Stimulated activated CD4-positive, alpha-beta T cell treated with anti-CD3 and anti-CD28 coated beads, Interleukin-1b, Interleukin-23, amount 100 ng/mL, for 24 hours (primary cell): Measurements from ENCODE around the gene REEP1.
"Not testable (repeated sequence)": the region's sequence is repeated elsewhere in the genome, so short reads cannot be mapped to it uniquely, and the experiment has no call there.

Source experiments
- DNase-seq, 4 experiments: peaks; one replicate each; pipeline ENCODE4 v3.0.0-alpha.2; 2020; ENCODE audit warnings: low read depth in 4 of 4, low spot score in 1 of 4

REEP1 gene

DNA sequence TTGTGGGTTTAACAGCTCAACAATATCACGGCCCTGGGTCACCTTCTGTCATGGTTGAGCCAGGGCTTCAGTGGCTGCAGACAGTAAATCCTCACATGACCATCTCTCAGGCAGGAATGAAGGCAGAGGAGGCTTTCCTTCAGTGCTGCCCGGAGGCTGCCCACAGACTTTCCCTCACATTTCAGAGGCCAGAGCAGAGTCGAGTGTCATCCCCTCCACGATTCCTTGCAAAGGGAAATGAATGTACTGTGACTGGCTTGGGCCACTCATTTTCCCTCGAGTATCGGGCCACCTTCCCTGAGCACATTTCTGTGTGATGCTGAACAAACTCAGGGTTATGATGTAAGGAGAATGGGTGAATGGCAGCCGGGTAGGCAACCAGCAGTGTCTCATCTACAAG lies 10.0 kb upstream of the REEP1 start:
- no peak for DNase-seq

DNA sequence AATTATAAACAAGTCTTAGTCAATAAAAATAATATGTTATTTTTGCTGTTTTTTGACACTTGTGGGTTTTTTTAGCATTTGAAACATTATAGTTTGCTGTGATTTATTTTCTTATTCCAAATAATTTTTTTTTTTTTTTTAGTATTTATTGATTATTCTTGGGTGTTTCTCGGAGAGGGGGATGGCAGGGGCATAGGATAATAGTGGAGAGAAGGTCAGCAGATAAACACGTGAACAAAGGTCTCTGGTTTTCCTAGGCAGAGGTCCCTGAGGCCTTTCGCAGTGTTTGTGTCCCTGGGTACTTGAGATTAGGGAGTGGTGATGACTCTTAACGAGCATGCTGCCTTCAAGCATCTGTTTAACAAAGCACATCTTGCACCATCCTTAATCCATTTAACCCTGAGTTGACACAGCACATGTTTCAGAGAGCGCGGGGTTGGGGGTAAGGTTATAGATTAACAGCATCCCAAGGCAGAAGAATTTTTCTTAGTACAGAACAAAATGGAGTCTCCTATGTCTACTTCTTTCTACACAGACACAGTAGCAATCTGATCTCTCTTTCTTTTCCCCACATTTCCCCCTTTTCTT lies 8.5 kb upstream of the REEP1 start:
- not testable (repeated sequence) for DNase-seq

DNA sequence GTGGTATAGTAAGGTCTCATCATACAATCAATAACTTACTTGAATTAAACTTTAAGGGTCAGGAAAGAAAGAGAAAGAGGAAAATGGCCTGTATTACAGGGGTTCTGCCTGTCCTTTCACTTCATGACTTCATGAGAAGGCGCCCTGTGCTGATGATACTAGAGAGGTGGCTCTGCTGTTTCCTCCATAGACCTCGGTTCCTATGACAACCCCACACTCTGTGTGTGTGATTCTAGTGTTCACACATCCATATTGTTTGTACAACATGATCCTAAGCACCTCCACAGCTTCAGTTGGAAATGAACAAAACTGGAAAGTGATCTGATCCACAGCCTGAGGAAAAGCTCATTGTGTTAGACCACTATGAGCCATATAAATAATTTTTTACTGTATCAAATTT lies 7.0 kb upstream of the REEP1 start:
- no peak for DNase-seq

DNA sequence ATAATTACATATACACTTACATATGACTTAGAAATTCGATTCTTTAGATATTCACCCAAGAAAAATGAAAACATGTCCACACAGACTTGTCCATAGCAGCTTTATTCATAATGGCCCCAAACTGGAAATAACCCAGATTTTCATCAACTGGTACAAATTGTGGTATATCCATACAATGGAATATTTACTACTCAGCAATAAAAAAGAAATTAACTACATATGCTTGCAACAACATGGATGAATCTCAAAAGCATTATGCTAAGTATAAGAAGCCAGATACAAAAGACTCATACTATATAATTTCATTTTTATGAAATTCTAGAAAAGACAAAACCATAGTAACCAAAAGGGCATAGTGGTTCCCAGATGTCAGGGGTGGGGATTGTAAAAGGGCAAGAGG lies 5.1 kb upstream of the REEP1 start:
- no peak for DNase-seq

DNA sequence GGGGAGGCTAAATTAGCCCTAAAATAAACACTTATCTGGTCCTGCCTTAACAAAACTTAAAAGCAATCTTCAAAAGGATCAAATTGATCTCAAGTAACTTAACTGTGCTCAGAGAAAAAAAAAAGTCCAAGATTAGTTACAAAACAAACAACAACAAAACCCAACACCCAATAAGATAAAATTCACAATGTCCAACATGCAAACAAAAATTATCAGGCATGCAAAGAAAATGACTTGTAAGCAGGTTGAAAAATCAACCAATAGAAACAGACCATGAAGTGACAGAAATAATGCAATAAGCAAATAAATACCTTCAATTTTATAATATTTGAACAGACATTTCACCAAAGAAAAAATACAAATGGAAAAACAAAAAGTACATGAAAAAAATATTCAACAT lies 4.0 kb upstream of the REEP1 start:
- DNase-seq: no peak

DNA sequence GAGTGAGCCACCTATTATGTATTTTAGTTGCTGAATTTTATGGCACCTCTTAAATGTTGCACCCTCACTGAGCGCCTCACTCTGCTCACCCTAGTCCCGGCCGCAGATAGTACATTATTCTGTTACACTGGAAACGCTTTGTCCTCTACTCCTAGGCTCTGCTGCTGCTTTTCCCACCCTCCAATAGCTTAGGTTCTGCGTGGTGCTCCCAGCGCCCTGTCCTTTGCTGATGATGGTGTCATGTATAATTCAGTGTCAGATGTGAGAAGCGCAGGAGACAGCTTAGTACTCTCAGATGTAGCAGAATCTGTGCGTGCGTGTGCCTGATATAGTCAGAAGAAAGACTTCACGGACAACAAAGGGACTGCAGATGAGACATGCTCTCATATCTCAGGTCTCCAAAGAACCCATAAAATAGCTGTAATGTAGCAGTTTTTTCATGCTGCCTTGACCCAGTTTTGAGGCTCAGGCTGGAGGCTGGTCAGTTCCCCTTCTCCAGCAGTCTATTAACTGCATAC lies 1.4 kb upstream of the REEP1 start:
- DNase-seq: no peak

DNA sequence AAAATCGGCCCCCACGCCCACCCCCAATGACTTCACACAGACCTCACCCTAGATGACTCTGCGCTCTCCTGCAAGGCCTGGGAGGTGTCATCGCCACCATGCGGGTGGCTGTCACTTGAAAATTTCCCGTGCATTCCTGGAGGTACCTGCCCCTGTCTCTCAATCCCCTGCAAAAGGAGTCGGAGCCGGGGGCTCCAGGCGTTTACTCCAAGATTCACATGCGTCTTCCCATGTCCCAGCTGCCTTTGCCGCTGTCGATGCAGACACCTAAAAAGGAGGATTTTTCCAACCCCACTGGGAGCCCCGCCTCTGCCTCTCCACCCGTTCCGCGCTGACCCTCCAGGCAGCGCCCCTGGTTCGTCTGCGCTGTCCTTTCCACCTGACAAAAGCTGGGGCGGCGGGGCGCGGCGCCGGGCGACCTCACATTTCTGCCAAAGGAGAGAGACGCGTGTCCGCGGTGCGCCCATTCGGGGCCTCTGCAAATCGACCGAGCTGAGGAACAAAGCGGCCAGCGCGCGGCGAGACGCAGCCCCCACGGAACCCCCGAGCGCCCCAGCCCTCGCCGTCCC lies 667 bp downstream of the REEP1 start:
- no peak for DNase-seq

DNA sequence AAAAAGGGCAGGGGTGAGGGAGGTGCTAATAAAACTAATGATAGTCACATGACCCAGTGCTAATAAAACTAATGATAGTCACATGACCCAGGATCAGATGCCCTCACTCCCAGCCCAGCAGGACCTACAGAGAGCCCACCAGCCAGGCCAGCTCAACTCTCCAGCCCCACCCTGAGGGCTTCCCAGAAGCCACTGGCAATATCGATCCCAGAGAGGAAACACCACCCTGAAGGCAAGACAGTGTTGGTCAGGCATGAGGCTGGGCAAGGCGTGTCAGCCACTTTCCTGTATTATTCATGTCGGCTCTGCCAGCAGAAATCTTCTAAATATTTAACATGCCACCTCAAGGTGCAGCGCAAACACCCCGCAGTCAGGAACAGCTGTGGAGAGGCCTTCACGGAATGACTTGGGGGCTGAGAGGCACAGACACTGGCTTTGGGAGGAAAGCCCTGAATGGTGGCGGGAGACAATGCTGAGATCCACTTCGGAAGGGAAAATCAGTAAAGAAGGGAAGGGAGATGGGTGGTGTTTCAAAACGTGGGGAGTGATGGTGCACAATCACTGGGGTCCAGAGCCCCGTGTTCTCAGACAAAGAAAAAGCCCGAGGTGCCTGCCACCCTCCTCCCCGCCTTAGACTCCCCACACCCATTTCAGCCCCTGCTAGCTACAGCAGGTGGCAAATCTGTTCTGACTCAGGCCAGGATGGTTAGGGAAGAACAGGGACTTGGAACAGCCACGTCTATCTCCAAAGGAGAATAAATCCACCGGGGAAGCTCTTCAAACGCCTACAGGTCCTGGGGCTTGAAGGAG lies 1.4 kb downstream of the REEP1 start:
- no peak for DNase-seq

DNA sequence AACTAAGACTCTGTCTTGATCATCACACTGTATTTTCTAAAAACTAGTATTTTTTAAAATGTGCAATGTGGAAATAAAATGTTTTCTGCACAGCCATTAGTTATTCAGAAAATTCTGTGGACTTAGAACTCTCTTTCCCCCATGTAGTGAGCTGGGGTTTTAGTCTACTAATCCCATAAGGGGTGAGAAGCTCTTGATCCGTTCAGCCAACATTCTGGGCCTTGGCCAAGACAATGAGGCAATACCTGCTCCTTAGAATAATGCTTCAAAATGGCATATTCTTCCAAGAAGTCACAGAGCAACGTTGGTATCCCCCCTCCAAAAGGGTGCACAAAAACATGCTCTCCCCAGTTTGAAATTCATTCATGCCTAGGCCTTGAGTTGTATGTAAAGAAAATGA lies 4.0 kb downstream of the REEP1 start:
- no peak for DNase-seq

DNA sequence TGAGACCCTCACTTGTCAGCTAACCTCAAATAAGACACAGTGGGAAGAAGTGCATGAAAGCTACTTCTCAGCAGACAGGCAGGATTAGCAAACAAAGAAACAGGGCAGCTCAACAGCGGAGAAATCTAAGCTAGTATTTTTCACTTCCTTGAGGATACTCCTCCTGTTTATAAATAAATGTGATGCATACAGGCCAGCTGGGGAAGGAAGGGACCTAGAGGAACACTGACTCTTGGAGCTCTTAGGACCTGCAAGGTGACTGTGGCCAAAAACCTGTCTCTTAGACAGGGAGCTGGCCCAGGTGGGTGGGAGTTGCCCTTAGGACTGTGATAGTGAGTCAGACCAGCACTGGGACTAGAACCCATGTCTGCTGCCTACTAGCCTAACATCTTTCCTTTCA lies 4.8 kb downstream of the REEP1 start:
- no peak for DNase-seq

DNA sequence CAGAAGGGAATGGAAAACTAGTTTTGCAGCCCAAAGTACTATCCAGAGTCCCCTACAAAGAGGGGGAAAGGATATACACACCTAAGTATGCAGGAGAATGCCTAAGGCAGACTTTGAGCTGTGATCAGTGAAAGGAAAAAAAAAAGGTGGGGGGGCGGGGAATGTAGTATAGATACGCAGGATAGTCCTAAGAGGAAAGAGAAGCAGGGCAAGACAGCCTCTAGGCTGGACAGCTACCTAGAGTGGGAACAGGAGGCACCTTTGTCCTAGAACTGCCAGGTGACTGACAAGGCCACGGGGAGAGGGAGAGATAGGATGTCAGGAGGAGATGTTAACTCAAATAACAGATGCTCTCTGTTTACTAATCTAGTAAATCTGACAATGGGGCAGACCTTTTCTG lies 6.0 kb downstream of the REEP1 start:
- DNase-seq: no peak

DNA sequence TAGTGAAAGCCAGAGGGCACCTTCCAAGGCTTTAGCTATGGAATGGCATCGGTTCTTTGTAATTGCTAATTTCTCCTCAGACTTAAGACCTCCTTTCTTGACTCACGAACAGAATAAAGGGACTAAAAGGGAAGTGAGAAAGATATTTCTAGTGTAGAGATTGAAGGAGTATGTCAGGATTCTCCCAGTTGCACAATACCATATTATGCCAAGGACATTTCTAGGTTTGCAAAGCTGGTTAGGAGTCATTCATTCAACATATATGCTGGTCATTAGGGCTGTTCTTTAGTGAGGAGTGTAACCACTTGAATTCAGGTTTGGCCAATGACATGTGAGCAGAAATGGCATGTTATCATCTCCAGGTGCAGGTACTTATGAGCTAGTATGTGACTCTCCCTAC lies 7.4 kb downstream of the REEP1 start:
- DNase-seq: no peak

DNA sequence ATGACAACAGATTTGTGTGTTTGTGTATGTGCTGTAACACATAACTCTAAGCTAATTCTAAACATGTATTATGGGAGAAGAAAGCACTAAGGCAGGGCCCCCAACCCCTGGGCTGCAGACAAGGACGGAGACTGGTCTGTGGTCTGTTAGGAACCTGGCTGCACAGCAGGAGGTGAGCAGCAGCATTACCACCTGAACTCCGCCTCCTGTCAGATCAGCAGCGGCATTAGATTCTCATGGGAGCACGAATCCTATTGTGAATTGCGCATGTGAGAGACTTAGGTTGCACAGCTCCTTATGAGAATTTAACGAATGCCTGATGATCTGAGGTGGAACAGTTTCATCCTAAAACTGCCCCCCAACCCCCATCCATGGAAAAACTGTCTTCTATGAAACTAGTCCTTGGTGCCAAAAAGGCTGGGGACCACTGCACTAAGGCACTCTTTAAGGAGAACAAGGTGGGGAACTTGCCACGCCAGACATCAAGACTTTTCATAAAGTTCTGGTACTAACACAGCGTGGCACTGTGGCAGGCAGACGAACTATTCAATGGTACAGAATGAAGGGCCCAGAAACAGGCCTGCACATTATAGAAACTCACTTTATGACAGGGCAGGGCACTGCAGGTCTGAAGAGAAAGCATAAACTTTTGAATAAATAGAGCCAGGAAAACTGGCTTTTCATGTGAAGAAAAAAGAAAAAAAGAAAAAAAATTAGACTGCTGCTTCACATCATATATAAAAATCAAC lies 14.0 kb downstream of the REEP1 start:
- DNase-seq: no peak

DNA sequence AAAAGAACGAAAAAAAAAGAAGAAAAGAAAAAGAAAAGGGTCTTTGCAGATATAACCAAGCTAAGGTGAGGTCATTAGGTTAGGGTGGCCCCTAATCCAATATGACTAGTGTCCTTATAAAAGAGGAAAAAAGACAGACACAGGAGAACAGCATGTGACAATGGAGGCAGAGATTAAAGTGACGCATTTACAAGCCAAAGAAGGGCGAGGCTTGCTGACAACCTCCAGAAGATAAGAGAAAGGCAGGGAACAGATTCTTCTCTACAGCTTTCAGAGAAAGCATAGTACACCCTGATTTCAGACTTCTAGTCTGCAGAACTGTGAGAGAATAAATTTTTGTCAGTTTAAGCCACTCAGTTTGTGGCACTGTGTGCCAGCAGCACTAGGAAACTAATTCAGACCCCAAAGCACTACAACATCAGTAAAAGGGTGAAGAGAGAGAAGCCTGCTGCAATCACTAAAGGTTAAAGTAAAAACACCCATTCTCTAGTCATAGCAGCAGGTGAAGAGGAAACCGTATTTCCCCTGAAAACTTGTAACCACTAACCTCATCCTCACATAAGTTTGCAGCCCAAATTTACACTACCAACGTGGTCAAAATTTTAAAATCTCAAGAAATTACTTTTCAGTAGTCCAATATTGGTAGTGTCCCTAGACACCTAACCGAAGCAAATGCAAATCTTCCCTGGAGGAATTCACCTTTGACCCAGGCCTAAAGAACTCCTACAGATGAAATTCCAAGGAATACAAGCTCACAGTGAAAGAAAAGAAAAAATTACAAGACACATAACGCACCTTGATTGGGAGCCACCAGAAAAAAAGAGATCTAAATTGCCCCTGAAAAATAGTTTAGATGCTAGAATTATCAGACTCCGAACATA lies 17.5 kb downstream of the REEP1 start:
- no peak for DNase-seq

DNA sequence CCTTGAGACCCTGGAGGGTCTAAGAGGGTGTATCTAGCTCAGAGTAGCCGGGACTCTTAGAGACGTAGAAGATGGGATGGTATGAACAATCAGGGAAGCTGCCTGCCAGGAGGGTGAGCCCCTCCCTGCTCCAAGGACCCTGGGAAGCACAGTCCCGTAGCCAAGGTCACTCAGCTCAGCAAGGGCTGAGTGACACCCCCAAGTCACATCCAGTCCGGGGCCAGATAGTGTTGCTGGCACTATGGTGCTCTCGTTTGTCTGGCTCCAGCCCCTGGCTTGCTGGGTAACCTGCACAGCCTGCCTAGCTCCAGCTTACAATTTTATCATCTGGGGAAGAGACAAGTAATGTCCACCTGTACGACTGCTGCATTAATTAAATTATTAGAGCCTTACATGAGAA lies 22.3 kb downstream of the REEP1 start:
- DNase-seq: no peak

DNA sequence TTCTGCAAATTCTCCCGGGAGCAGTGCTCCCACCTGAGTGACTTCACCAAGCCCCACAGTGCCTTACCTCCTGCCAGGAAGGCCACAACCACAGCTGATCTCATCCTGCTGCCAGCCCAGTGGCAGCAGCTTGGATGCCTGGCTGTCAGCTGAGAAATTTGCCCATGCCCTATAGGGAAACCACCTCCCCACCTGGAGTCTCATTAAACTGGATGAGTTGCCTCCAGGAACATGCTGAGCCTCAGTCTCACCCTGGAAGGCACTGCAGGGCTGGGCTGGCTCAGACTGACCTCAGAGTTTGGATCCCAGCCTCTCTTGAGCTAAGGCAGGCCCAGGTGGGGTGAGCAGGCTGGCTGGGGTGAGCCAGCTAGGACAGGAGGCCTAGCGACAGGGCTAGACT lies 23.3 kb downstream of the REEP1 start:
- DNase-seq: no peak

DNA sequence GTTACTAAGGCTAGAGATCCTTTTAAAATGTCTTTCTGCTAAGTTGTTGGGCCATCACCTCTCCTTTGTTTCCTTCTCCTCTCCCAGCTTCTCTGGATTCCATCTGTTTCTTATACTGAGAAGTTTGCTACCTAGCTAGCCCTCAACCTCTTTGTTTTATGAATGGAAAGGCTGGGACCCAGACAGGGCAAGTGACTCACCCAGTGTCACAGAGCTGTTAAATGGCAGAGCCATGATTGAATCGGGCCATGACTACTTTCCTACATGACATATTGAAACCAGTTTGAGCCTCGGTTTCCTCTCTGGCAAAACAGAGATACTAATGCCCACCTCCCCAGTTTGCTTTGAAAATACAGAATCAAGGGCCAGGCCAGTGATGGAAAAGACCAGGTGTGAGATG lies 24.1 kb downstream of the REEP1 start:
- no peak for DNase-seq

DNA sequence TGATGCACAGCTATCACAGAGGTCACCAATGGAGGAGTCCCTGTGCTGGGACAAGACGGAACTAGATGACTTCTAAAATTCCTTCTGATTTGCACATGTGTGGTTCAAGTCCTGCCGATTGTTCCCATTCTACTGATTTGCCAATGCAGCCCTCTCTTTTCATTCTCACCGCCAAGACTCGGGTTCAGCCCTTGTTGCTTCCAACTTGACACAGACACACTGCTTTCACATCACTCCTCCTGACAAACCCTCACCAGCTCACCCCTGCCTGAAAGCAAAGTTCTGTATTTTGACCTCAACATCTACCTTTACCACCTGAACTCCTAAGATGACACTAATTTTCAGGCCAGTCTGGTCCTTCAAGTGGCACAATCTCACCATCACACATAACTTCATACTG lies 25.5 kb downstream of the REEP1 start:
- DNase-seq: no peak

DNA sequence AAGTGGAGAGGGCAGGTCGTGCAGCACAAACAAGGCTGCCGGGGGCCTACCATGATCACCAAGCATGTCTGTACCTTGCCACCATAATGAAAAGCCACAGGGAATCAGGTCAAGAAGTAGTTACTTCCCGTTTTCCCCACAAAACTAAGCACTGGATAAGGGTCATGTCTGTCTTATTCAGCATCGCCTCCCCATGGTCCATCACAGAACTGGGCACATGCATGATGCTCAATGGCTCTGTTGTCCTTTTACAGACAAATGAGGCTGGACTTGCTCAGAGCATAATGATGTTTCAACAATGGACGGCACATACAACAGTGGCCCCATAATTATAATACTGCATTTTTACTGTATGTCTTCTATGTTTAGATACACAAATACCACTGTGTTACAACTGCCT lies 27.5 kb downstream of the REEP1 start:
- DNase-seq: no peak

DNA sequence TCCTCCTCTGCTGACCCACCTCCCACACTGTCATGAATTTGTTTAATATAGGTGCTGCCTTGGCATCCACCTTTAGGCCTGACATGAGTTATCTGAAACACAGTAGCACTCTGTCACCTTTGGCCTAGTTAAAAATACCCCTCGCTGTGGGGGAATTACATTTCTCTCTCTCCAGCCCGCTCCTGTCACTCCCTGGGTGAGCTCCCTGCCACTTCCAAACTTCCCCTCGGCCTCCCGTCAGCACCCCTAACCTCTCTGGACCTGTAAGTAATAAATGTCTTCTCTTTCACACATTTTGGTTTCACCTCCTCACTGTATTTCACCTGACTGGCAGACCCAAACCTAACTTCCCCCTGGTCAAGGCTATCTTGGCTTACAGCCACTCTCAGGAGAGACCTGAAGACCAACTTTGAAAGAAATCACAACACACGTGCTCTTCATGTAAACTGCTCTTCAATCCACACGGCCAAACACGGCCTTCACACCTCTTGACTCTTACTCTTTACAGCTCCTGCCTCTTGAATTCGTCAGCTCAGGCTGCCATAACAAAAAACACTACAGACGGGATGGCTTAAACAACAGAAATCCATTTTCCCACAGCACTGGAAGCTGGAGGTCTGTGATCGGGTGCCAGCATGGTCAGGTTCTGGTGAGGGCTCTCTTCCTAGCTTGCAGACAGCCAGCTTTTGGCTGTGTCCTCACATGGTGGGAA lies 28.3 kb downstream of the REEP1 start:
- no peak for DNase-seq
